ENCODE results near the gene PCDHGA2.
"Not testable (repeated sequence)": the region's sequence is repeated elsewhere in the genome, so short reads cannot be mapped to it uniquely, and the experiment has no call there.

Gene PCDHGA2

DNA sequence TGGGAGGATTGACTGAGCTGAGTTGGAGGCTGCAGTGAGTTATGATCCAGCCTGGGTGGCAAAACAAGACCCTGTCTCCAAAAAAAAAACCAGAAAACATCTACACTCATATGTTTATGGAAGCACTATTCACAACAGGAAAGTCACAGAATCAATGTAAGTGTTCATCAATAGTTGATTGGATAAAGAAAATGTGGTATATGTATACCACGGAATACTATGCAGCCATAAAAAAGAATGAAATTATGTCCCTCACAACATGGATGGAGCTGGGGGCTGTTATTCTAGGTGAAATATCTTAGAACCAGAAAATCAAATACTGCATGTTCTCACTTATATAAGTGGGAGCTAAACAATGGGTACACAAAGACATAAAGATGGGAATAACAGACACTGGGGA, 31.9 kb upstream of the PCDHGA2 start:
- Histone ChIP-seq H3K27ac (ENCODE audit: low read depth, low read length) (no peak overlapping the region), H2AFZ (ENCODE audit: low read depth, low read length, severe bottlenecking) (no peak overlapping the region), H3K9me2 (replicated peaks; ENCODE audit: insufficient read depth, low read length) (no peaks in the 10 kb centered on the region), H3K4me2 (ENCODE audit: low read depth, low read length, poor library complexity, severe bottlenecking) (no peak overlapping the region), H4K20me1 (ENCODE audit: low read depth, low read length) (no peaks in the 10 kb centered on the region), H3K9me3 (ENCODE audit: insufficient read depth, low read length) (no peaks in the 10 kb centered on the region; the same call in 1 of the 2 replicates), H3F3A (ENCODE audit: insufficient read depth) (no peaks in the 10 kb centered on the region), H3K36me3 (ENCODE audit: low read length) (no peaks in the 10 kb centered on the region), H3K4me3 (ENCODE audit: insufficient read depth, low read length, poor library complexity, severe bottlenecking) (no peak overlapping the region), H3K79me2 (ENCODE audit: insufficient read depth, low read length) (peaks cover 7% of the 10 kb centered on the region; the same call in 1 of the 2 replicates), H3K9ac (ENCODE audit: low read length) (no peak overlapping the region), H3K27me3 (ENCODE audit: low read length) (no peaks in the 10 kb centered on the region)
- TF ChIP-seq EZH2phosphoT487 (conservative IDR thresholded peaks at IDR 0.05; ENCODE audit: low read length) = no peak
- TF ChIP-seq, protein P1, sequence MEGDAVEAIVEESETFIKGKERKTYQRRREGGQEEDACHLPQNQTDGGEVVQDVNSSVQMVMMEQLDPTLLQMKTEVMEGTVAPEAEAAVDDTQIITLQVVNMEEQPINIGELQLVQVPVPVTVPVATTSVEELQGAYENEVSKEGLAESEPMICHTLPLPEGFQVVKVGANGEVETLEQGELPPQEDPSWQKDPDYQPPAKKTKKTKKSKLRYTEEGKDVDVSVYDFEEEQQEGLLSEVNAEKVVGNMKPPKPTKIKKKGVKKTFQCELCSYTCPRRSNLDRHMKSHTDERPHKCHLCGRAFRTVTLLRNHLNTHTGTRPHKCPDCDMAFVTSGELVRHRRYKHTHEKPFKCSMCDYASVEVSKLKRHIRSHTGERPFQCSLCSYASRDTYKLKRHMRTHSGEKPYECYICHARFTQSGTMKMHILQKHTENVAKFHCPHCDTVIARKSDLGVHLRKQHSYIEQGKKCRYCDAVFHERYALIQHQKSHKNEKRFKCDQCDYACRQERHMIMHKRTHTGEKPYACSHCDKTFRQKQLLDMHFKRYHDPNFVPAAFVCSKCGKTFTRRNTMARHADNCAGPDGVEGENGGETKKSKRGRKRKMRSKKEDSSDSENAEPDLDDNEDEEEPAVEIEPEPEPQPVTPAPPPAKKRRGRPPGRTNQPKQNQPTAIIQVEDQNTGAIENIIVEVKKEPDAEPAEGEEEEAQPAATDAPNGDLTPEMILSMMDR (IDR thresholded peaks at IDR 0.05; ENCODE audit: insufficient read depth, low read length, poor library complexity, severe bottlenecking) = no peak

DNA sequence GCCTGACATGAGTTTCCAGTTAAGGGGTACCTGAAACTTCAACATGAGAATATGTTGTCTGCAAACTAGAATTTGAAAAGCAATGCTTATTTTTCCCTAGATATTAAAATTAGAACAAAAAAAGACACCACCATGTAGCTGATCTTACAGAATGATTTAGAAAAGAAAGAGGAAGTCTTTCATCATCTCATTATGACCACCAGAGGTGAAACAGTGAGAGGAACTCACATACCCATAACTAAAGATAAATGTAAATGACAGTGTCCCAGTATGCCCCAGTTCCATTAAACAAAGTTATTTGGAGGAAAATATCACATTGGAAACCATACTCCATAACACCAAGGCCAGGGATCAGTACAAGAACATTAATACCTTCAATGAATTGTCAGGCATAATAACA, 24.8 kb upstream of the PCDHGA2 start:
- peaks cover 65% of the 10 kb centered on the region for H3K79me2 ChIP-seq (ENCODE audit: insufficient read depth, low read length)

DNA sequence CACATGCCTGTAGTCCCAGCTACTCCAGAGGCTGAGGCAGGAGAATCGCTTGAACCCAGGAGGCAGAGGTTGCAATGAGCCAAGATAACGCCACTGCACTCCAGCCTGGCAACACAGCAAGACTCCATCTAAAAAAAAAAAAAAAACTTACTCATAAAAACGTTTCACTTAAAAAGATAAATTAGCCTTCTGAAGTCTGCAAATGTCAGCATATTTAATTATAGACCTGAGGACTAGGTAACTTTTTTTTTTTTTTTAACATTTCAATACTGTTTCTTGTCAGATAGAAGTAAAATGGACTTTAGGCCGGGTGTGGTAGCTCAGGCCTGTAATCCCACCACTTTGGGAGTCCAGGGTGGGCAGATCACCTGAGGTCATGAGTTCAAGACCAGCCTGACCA, 21.6 kb upstream of the PCDHGA2 start:
- H3K9ac ChIP-seq (ENCODE audit: low read length); H3K4me3 ChIP-seq (ENCODE audit: insufficient read depth, low read length, poor library complexity, severe bottlenecking); H3K9me2 ChIP-seq (replicated peaks; ENCODE audit: insufficient read depth, low read length); H3K27ac ChIP-seq (ENCODE audit: low read depth, low read length); H3F3A ChIP-seq (ENCODE audit: insufficient read depth); H3K4me2 ChIP-seq (ENCODE audit: low read depth, low read length, poor library complexity, severe bottlenecking); H2AFZ ChIP-seq (ENCODE audit: low read depth, low read length, severe bottlenecking); H4K20me1 ChIP-seq (ENCODE audit: low read depth, low read length); H3K27me3 ChIP-seq (ENCODE audit: low read length): not testable (repeated sequence)
- Histone ChIP-seq H3K9me3 (ENCODE audit: insufficient read depth, low read length) (peaks cover 30% of the 10 kb centered on the region), H3K36me3 (ENCODE audit: low read length) (peaks cover 39% of the 10 kb centered on the region), H3K79me2 (ENCODE audit: insufficient read depth, low read length) (peaks cover 74% of the 10 kb centered on the region)

More for the DNA sequence above, 24.8 kb upstream of the PCDHGA2 start:
- peaks cover 17% of the 10 kb centered on the region for H3K9me3 ChIP-seq (ENCODE audit: insufficient read depth, low read length)
- H4K20me1 ChIP-seq (ENCODE audit: low read depth, low read length) = 0 out of 2 replicates have a peak, but pooled peaks cover 5% of the 10 kb centered on the region
- no peak overlapping the region for H3K4me3 ChIP-seq (ENCODE audit: insufficient read depth, low read length, poor library complexity, severe bottlenecking)
- no peak for TF ChIP-seq EZH2phosphoT487 (conservative IDR thresholded peaks at IDR 0.05; ENCODE audit: low read length)
- TF ChIP-seq, protein P1 (IDR thresholded peaks at IDR 0.05; ENCODE audit: insufficient read depth, low read length, poor library complexity, severe bottlenecking) = no peak
- H3K27me3 ChIP-seq (ENCODE audit: low read length) = no peaks in the 10 kb centered on the region
- H3F3A ChIP-seq (ENCODE audit: insufficient read depth) = peaks cover 3% of the 10 kb centered on the region; the same call in 1 of the 2 replicates
- no peak overlapping the region for H3K27ac ChIP-seq (ENCODE audit: low read depth, low read length)
- peaks cover 26% of the 10 kb centered on the region for H3K36me3 ChIP-seq (ENCODE audit: low read length)
- no peak overlapping the region for H3K4me2 ChIP-seq (ENCODE audit: low read depth, low read length, poor library complexity, severe bottlenecking)
- H3K9me2 ChIP-seq (replicated peaks; ENCODE audit: insufficient read depth, low read length) = no peaks in the 10 kb centered on the region
- H3K9ac ChIP-seq (ENCODE audit: low read length) = no peak overlapping the region
- H2AFZ ChIP-seq (ENCODE audit: low read depth, low read length, severe bottlenecking) = no peak overlapping the region

DNA sequence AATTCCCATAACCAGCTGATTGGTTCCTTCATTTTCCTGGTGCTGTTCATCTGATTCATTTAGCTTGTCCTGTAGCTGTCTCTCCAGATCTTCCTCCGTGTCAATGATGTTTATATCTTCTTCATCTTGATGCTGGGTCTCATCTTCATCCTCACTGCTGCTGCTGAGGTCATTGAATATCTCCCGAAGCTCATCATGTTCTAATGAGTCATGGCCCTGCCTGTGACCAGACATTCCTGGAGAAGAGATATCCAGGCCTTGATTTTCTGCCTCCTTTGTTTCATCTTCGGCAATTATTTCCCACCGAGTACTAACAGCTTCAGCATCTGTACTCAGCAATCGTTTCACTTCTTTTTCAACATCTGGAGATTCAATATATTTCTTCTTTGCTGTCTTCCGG, 19.4 kb upstream of the PCDHGA2 start:
- Histone ChIP-seq H3K4me3 (ENCODE audit: insufficient read depth, low read length, poor library complexity, severe bottlenecking) (peak overlapping the region; percentile 89), H3K4me2 (ENCODE audit: low read depth, low read length, poor library complexity, severe bottlenecking) (peak overlapping the region; percentile 78), H3F3A (ENCODE audit: insufficient read depth) (peaks cover 6% of the 10 kb centered on the region; the same call in 1 of the 2 replicates), H4K20me1 (ENCODE audit: low read depth, low read length) (0 out of 2 replicates have a peak, but pooled peaks cover 5% of the 10 kb centered on the region), H3K27me3 (ENCODE audit: low read length) (no peaks in the 10 kb centered on the region), H3K9ac (ENCODE audit: low read length) (no peak overlapping the region), H3K79me2 (ENCODE audit: insufficient read depth, low read length) (peaks cover 60% of the 10 kb centered on the region), H3K9me2 (replicated peaks; ENCODE audit: insufficient read depth, low read length) (no peaks in the 10 kb centered on the region), H3K27ac (ENCODE audit: low read depth, low read length) (no peak overlapping the region), H3K9me3 (ENCODE audit: insufficient read depth, low read length) (peaks cover 30% of the 10 kb centered on the region), H3K36me3 (ENCODE audit: low read length) (peaks cover 39% of the 10 kb centered on the region), H2AFZ (ENCODE audit: low read depth, low read length, severe bottlenecking) (no peak overlapping the region)
- TF ChIP-seq, protein P1 (IDR thresholded peaks at IDR 0.05; ENCODE audit: insufficient read depth, low read length, poor library complexity, severe bottlenecking) = no peak
